Measurements from ENCODE around the gene PRDX6. TPM values are rescaled to one million over a fixed set of nuclear protein-coding genes. Genes with fewer than 3 reads are reported as not detected.
"Not testable (repeated sequence)": the region's sequence is repeated elsewhere in the genome, so short reads cannot be mapped to it uniquely, and the experiment has no call there.

The PRDX6 gene
- total RNA-seq, 1 experiment from 2014 or later, result 326 TPM

- Histone ChIP-seq H3K4me3 (ENCODE audit: insufficient read depth, low read depth, low read length) (peak overlapping the region; percentile 96), H3K36me3 (replicated peaks; ENCODE audit: control insufficient read depth, insufficient read depth, low read length) (peaks cover 13% of the 10 kb centered on the region), H3K27me3 (ENCODE audit: control insufficient read depth, insufficient read depth, low read length) (no peaks in the 10 kb centered on the region)
- peak; percentile 96 for DNase-seq
Observed at GRCh38 chr1:173476665-173477285, 360 bp upstream of the PRDX6 start.

- DNase-seq, result peak; percentile 22
- H3K27me3 ChIP-seq (ENCODE audit: control insufficient read depth, insufficient read depth, low read length), result no peaks in the 10 kb centered on the region
- H3K36me3 ChIP-seq (replicated peaks; ENCODE audit: control insufficient read depth, insufficient read depth, low read length), result peaks cover 25% of the 10 kb centered on the region
- H3K4me3 ChIP-seq (ENCODE audit: insufficient read depth, low read depth, low read length), result peak overlapping the region; percentile 99
Observed at GRCh38 chr1:173478094-173478674, 1.0 kb downstream of the PRDX6 start.

GRCh38 chr1:173479649-173480048 is 2.5 kb downstream of the PRDX6 start:
- H3K27me3 ChIP-seq (ENCODE audit: control insufficient read depth, insufficient read depth, low read length), result no peaks in the 10 kb centered on the region
- no peak for DNase-seq
- H3K36me3 ChIP-seq (replicated peaks; ENCODE audit: control insufficient read depth, insufficient read depth, low read length), result peaks cover 32% of the 10 kb centered on the region
- H3K4me3 ChIP-seq (ENCODE audit: insufficient read depth, low read depth, low read length), result no peak overlapping the region

GRCh38 chr1:173481195-173481772 is 4.1 kb downstream of the PRDX6 start:
- Histone ChIP-seq H3K4me3 (ENCODE audit: insufficient read depth, low read depth, low read length) (no peak overlapping the region), H3K27me3 (ENCODE audit: control insufficient read depth, insufficient read depth, low read length) (no peaks in the 10 kb centered on the region), H3K36me3 (replicated peaks; ENCODE audit: control insufficient read depth, insufficient read depth, low read length) (peaks cover 39% of the 10 kb centered on the region)
- DNase-seq, result no peak

GRCh38 chr1:173482683-173483082 is 5.5 kb downstream of the PRDX6 start:
- H3K27me3 ChIP-seq (ENCODE audit: control insufficient read depth, insufficient read depth, low read length), result no peaks in the 10 kb centered on the region
- peaks cover 48% of the 10 kb centered on the region for H3K36me3 ChIP-seq (replicated peaks; ENCODE audit: control insufficient read depth, insufficient read depth, low read length)
- no peak overlapping the region for H3K4me3 ChIP-seq (ENCODE audit: insufficient read depth, low read depth, low read length)
- DNase-seq, result no peak

- no peak overlapping the region for H3K4me3 ChIP-seq (ENCODE audit: insufficient read depth, low read depth, low read length)
- peaks cover 55% of the 10 kb centered on the region for H3K36me3 ChIP-seq (replicated peaks; ENCODE audit: control insufficient read depth, insufficient read depth, low read length)
- H3K27me3 ChIP-seq (ENCODE audit: control insufficient read depth, insufficient read depth, low read length), result no peaks in the 10 kb centered on the region
- no peak for DNase-seq
Observed at GRCh38 chr1:173484276-173484675, 7.1 kb downstream of the PRDX6 start.

- no peaks in the 10 kb centered on the region for H3K27me3 ChIP-seq (ENCODE audit: control insufficient read depth, insufficient read depth, low read length)
- no peak for DNase-seq
- peaks cover 53% of the 10 kb centered on the region for H3K36me3 ChIP-seq (replicated peaks; ENCODE audit: control insufficient read depth, insufficient read depth, low read length)
- no peak overlapping the region for H3K4me3 ChIP-seq (ENCODE audit: insufficient read depth, low read depth, low read length)
Observed at GRCh38 chr1:173485401-173485800, 8.3 kb downstream of the PRDX6 start.

- H3K4me3 ChIP-seq (ENCODE audit: insufficient read depth, low read depth, low read length), result no peak overlapping the region
- no peaks in the 10 kb centered on the region for H3K27me3 ChIP-seq (ENCODE audit: control insufficient read depth, insufficient read depth, low read length)
- no peak for DNase-seq
- H3K36me3 ChIP-seq (replicated peaks; ENCODE audit: control insufficient read depth, insufficient read depth, low read length), result peaks cover 30% of the 10 kb centered on the region
Observed at GRCh38 chr1:173488001-173488400, 10.9 kb downstream of the PRDX6 start.

- Histone ChIP-seq H3K27me3 (ENCODE audit: control insufficient read depth, insufficient read depth, low read length) (no peaks in the 10 kb centered on the region), H3K4me3 (ENCODE audit: insufficient read depth, low read depth, low read length) (no peak overlapping the region), H3K36me3 (replicated peaks; ENCODE audit: control insufficient read depth, insufficient read depth, low read length) (peaks cover 26% of the 10 kb centered on the region)
- peak; percentile 35 for DNase-seq
Observed at GRCh38 chr1:173489149-173489600, 12.0 kb downstream of the PRDX6 start.

GRCh38 chr1:173489929-173490328 is 12.8 kb downstream of the PRDX6 start:
- H3K4me3 ChIP-seq (ENCODE audit: insufficient read depth, low read depth, low read length), result no peak overlapping the region
- H3K36me3 ChIP-seq (replicated peaks; ENCODE audit: control insufficient read depth, insufficient read depth, low read length), result peaks cover 22% of the 10 kb centered on the region

GRCh38 chr1:173491508-173491907 is 14.4 kb downstream of the PRDX6 start:
- Histone ChIP-seq H3K4me3 (ENCODE audit: insufficient read depth, low read depth, low read length) (no peak overlapping the region), H3K36me3 (replicated peaks; ENCODE audit: control insufficient read depth, insufficient read depth, low read length) (peaks cover 15% of the 10 kb centered on the region), H3K27me3 (ENCODE audit: control insufficient read depth, insufficient read depth, low read length) (no peaks in the 10 kb centered on the region)
- DNase-seq, result no peak

More at GRCh38 chr1:173489929-173490328, 12.8 kb downstream of the PRDX6 start:
- no peaks in the 10 kb centered on the region for H3K27me3 ChIP-seq (ENCODE audit: control insufficient read depth, insufficient read depth, low read length)
- DNase-seq, result no peak

- not testable (repeated sequence) for H3K36me3 ChIP-seq (replicated peaks; ENCODE audit: control insufficient read depth, insufficient read depth, low read length); DNase-seq; H3K27me3 ChIP-seq (ENCODE audit: control insufficient read depth, insufficient read depth, low read length); H3K4me3 ChIP-seq (ENCODE audit: insufficient read depth, low read depth, low read length)
Observed at GRCh38 chr1:173493125-173493524, 16.0 kb downstream of the PRDX6 start.

GRCh38 chr1:173495609-173496267 is 18.6 kb downstream of the PRDX6 start:
- H3K27me3 ChIP-seq (ENCODE audit: control insufficient read depth, insufficient read depth, low read length), result no peaks in the 10 kb centered on the region
- H3K4me3 ChIP-seq (ENCODE audit: insufficient read depth, low read depth, low read length), result no peak overlapping the region
- no peak for DNase-seq
- H3K36me3 ChIP-seq (replicated peaks; ENCODE audit: control insufficient read depth, insufficient read depth, low read length), result no peaks in the 10 kb centered on the region

GRCh38 chr1:173496757-173497320 is 19.7 kb downstream of the PRDX6 start:
- Histone ChIP-seq H3K4me3 (ENCODE audit: insufficient read depth, low read depth, low read length) (no peak overlapping the region), H3K36me3 (replicated peaks; ENCODE audit: control insufficient read depth, insufficient read depth, low read length) (no peaks in the 10 kb centered on the region), H3K27me3 (ENCODE audit: control insufficient read depth, insufficient read depth, low read length) (no peaks in the 10 kb centered on the region)
- DNase-seq, result no peak

Measured in H7 (cell line).